Peyer's patch (tissue), 4 donors: ENCODE measurements around the gene POR.

Experiments used
- POLR2A ChIP-seq, 2 donors: fragments of 450-650 bp; IDR thresholded peaks; one replicate each; pipeline ENCODE4 v1.5.1; 2017; ENCODE audit warnings: antibody characterized with exemption in 2 of 2, mild to moderate bottlenecking in 2 of 2, moderate library complexity in 2 of 2
- TF ChIP-seq, protein P1 (sequence below), 6 experiments: fragments of 450-650 bp in 4 of 6; fragments of 200-600 bp in 2 of 6; sonication (generic) in 1 of 6; IDR thresholded peaks; one replicate each; pipeline ENCODE4 v1.5.1; 2017 to 2019; ENCODE audit warnings: antibody characterized with exemption in 6 of 6, mild to moderate bottlenecking in 3 of 6, moderate library complexity in 1 of 6

GRCh38 chr7:76031964-76032363 is 117.0 kb downstream of the POR start:
- TF ChIP-seq, protein P1, sequence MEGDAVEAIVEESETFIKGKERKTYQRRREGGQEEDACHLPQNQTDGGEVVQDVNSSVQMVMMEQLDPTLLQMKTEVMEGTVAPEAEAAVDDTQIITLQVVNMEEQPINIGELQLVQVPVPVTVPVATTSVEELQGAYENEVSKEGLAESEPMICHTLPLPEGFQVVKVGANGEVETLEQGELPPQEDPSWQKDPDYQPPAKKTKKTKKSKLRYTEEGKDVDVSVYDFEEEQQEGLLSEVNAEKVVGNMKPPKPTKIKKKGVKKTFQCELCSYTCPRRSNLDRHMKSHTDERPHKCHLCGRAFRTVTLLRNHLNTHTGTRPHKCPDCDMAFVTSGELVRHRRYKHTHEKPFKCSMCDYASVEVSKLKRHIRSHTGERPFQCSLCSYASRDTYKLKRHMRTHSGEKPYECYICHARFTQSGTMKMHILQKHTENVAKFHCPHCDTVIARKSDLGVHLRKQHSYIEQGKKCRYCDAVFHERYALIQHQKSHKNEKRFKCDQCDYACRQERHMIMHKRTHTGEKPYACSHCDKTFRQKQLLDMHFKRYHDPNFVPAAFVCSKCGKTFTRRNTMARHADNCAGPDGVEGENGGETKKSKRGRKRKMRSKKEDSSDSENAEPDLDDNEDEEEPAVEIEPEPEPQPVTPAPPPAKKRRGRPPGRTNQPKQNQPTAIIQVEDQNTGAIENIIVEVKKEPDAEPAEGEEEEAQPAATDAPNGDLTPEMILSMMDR (IDR thresholded peaks at IDR 0.05) = no peak
- no peak for TF ChIP-seq POLR2A (IDR thresholded peaks at IDR 0.05)
